HUES64 (cell line): ENCODE results near the gene EVI5L.

Experiments
- H3K27ac ChIP-seq: 2 replicates; pipeline ENCODE4 v1.7.0; 2013; ENCODE audit warnings: low read depth, low read length, inconsistent platforms
- H3K27me3 ChIP-seq: 2 replicates; pipeline ENCODE4 v1.6.1; 2013; ENCODE audit warnings: mild to moderate bottlenecking, low read length; ENCODE audit not compliant: insufficient read depth
- H3K36me3 ChIP-seq: 2 replicates; pipeline ENCODE4 v1.6.1; 2013; ENCODE audit warnings: mild to moderate bottlenecking, low read length; ENCODE audit not compliant: insufficient read depth
- H3K4me1 ChIP-seq: 2 replicates; pipeline ENCODE4 v1.6.1; 2013; ENCODE audit warnings: mild to moderate bottlenecking, low read length, moderate library complexity; ENCODE audit not compliant: insufficient read depth
- H3K4me3 ChIP-seq: 2 replicates; pipeline ENCODE4 v1.5.1; 2013; ENCODE audit warnings: mild to moderate bottlenecking, low read length, moderate library complexity
- H3K9ac ChIP-seq: 2 replicates; pipeline ENCODE4 v1.6.1; 2013; ENCODE audit warnings: mild to moderate bottlenecking, low read depth, low read length
- H3K9me3 ChIP-seq: 2 replicates; pipeline ENCODE4 v1.6.1; 2013; ENCODE audit warnings: low read depth, low read length; ENCODE audit not compliant: insufficient read depth
- WGBS: fragments of 150-250, 120-280 bp; methylation state at CpG from one replicate; pipeline ENCODE4 v1.1.7; 2013; ENCODE audit warnings: missing lambda C conversion rate; 5-methylcytosine and 5-hydroxymethylcytosine counted together

EVI5L gene

DNA sequence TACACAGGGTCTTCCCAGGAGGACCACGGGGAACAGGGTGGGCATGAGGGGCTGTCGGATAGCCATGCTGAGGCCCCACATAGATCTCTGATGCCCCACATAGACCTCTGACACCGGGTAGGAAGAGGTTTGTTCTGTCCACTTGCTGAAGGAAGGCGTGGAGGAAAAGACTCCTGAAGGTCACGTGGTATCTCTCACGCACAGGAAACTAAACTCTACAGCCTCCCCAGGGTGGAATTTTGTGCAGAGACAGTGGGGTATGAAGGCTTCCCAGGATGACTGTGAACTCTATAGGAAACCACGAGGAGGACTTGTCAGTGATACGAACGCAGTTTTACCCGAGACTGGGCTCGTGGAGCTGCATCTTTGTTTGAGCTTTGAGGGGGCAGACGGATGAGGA is 2.8 kb downstream of the EVI5L start:
- Histone ChIP-seq H3K4me1 (no peaks in the 10 kb centered on the region), H3K9me3 (no peaks in the 10 kb centered on the region), H3K27me3 (peaks cover 10% of the 10 kb centered on the region), H3K27ac (no peak overlapping the region), H3K4me3 (no peak overlapping the region), H3K36me3 (no peaks in the 10 kb centered on the region), H3K9ac (no peak overlapping the region)
- WGBS, result 87% methylated on average over 12 of the region's 12 CpGs

DNA sequence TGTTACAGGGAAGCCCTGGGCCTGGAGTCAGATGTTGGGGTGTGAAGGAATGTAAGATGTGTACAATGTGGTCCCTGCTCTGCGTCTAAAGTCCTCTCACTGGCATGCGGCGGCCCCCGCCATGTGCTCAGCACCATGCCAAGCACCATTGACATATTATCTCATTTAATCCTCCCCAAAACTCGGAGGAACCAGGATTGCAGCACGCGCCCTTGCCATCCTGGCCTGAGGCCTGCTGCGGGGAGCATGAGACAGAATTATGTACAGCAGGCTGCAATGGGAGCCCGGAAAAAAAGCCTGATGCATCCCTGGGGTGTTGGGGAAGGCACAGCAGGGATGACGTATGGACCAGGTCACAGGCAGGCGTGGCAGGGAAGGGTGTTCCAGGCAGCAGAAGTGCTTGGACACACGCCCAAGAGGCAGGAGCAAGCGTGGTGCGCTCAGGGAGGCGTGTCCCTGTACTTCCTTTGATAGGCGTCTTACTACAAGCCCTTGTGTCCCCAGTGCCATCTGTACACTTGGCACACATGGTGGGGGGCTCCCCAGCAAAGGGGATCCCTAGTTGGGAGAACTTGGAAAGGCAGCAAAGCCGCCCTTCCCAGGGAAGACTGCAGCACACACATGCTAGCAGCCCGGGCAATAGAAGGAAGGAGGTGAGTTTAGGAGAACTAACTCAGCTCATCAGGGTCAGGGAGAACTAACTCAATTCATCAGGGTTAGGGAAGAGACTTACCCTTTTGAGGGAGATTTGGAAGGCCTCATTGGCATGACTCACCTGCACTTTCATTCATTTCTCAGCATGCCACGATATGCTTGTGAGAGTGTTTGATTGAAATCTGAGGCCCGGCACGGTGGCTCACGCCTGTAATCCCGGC is 3.4 kb downstream of the EVI5L start:
- H3K4me3 ChIP-seq, result no peak overlapping the region
- H3K4me1 ChIP-seq, result no peaks in the 10 kb centered on the region
- H3K27ac ChIP-seq, result no peak overlapping the region
- no peaks in the 10 kb centered on the region for H3K36me3 ChIP-seq
- 89% methylated on average over 23 of the region's 23 CpGs for WGBS
- H3K9me3 ChIP-seq, result no peaks in the 10 kb centered on the region
- H3K9ac ChIP-seq, result no peak overlapping the region
- peaks cover 6% of the 10 kb centered on the region for H3K27me3 ChIP-seq

DNA sequence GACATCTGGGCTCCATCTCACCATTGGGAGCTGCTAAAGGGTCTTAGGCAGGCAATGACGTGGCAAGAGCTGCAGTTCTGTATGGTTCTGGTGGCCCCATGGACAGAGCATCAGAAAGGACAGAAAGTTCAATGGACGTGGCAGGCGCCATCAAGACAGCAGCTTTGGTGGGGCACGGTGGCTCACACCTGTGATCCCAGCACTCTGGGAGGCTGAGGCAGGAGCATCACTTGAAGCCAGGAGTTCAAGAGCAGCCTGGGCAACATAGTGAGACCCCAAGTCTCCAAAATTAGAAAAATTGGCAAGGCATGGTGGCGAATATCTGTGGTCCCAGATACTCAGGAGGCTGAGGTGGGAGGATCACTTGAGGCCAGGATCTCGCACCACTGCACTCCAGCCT is 9.5 kb downstream of the EVI5L start:
- WGBS, result 90% methylated on average over 6 of the region's 6 CpGs
- H3K27ac ChIP-seq, result no peak overlapping the region
- no peaks in the 10 kb centered on the region for H3K4me1 ChIP-seq
- no peak overlapping the region for H3K4me3 ChIP-seq
- 0 out of 2 replicates have a peak, but pooled peaks cover 4% of the 10 kb centered on the region for H3K9me3 ChIP-seq
- H3K9ac ChIP-seq, result no peak overlapping the region
- 0 out of 2 replicates have a peak, but pooled peaks cover 2% of the 10 kb centered on the region for H3K27me3 ChIP-seq
- no peaks in the 10 kb centered on the region for H3K36me3 ChIP-seq

DNA sequence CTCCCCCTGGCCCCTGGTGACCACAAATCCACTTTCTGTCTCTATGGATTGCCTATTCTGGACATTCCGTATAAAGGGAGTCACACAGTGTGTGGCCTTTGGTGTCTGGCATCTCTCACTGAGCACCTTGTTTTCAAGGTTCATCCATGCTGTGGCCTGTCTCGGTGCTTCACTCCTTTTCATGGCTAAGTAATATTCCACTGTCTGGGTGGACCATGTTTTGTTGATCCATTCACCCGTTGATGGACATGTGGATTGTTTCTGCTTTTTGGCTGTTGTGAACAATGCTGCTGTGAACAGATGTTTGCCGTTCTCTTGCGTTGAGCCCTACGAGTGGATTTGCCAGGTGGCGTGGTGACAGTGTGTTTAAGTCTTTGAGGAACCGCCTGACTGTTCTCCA is 10.6 kb downstream of the EVI5L start:
- Histone ChIP-seq H3K4me3 (no peak overlapping the region), H3K27me3 (0 out of 2 replicates have a peak, but pooled peaks cover 2% of the 10 kb centered on the region), H3K4me1 (no peaks in the 10 kb centered on the region), H3K27ac (no peak overlapping the region), H3K36me3 (no peaks in the 10 kb centered on the region), H3K9me3 (0 out of 2 replicates have a peak, but pooled peaks cover 4% of the 10 kb centered on the region), H3K9ac (no peak overlapping the region)
- WGBS, result 96% methylated on average over 8 of the region's 8 CpGs

DNA sequence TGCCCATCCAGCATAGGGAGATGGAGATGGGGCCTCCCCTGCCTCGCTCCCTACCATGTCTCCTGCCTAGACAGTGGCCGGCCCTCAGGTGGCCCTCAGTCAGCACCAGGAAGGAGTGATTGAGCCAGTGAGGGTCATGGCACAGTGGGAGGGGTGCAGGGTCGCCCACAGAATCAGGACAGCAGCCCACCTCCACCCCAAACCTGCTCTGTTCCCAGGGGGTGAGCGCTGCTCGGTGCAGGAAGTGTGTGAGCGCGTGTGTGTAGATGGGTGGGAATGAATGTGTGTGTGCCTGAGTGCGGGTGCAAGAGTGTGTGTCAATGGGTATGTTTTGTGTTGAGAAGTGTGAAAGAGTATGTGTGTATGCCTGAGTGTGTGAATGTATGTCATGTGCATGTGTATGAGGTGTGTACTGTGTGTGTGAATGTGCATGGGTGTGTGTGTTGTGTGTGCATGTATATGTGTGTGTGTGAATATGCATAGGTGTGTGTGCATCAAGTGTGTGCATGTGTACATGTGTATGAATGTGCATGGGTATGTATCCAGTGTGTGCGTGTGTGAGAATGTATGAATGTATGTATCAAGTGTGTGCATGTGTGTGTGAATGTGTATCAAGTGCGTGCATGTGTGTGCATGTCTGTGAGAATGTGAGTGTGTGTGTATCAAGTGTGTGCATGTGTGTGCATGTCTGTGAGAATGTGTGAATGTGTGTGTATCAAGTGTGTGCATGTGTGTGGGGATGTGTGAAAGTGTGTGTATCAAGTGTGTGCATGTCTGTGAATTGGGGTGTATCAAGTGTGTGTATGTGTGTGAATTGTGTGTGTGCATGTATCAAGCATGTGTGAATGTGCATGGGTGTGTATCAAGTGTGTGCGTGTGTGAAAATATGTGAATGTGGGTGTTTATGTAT is 12.0 kb downstream of the EVI5L start:
- H3K9me3 ChIP-seq, result 0 out of 2 replicates have a peak, but pooled peaks cover 4% of the 10 kb centered on the region
- H3K4me3 ChIP-seq, result no peak overlapping the region
- H3K27ac ChIP-seq, result no peak overlapping the region
- H3K36me3 ChIP-seq, result no peaks in the 10 kb centered on the region
- no peak overlapping the region for H3K9ac ChIP-seq
- no peaks in the 10 kb centered on the region for H3K4me1 ChIP-seq
- 0 out of 2 replicates have a peak, but pooled peaks cover 2% of the 10 kb centered on the region for H3K27me3 ChIP-seq
- 91% methylated on average over 11 of the region's 11 CpGs for WGBS

DNA sequence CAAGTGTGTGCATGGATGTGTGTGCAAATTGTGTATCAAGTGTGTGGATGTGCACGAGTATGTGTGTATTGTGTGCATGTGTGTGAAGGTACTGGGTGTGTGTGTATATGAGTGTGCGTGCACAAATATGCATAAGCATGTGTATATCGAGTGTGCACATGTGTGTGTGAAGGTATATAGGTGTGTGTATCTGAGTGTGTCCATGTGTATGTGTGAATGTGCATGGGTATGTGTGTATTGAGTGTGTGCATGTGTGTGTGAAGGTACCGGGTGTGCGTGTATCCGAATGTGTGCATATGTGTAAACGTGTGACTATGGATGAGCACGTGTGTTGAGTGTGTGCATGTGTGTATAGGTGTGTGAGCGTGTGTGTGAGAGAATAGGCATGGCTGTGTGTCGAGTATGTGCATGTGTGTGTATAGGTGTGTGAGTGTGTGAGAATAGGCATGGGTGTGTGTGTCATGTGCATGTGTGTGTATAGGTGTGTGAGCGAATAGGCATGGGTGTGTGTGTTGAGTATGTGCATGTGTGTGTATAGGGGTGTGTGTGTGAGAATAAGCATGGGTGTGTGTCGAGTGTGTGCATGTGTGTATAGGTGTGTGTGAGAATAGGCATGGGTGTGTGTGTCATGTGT is 12.8 kb downstream of the EVI5L start:
- H3K4me1 ChIP-seq, result no peaks in the 10 kb centered on the region
- H3K27me3 ChIP-seq, result 0 out of 2 replicates have a peak, but pooled peaks cover 2% of the 10 kb centered on the region
- H3K9me3 ChIP-seq, result 0 out of 2 replicates have a peak, but pooled peaks cover 4% of the 10 kb centered on the region
- no peak overlapping the region for H3K27ac ChIP-seq
- H3K9ac ChIP-seq, result no peak overlapping the region
- WGBS, result 92% methylated on average over 12 of the region's 12 CpGs
- no peak overlapping the region for H3K4me3 ChIP-seq
- H3K36me3 ChIP-seq, result no peaks in the 10 kb centered on the region

GRCh38 chr19:7843521-7843920 is 13.5 kb downstream of the EVI5L start:
- H3K36me3 ChIP-seq, result no peaks in the 10 kb centered on the region
- 90% methylated on average over 6 of the region's 6 CpGs for WGBS
- H3K27ac ChIP-seq, result no peak overlapping the region
- H3K4me3 ChIP-seq, result no peak overlapping the region
- no peak overlapping the region for H3K9ac ChIP-seq
- no peaks in the 10 kb centered on the region for H3K4me1 ChIP-seq
- H3K27me3 ChIP-seq, result 0 out of 2 replicates have a peak, but pooled peaks cover 2% of the 10 kb centered on the region
- 0 out of 2 replicates have a peak, but pooled peaks cover 4% of the 10 kb centered on the region for H3K9me3 ChIP-seq

- WGBS, result 81% methylated on average over 5 of the region's 5 CpGs
- Histone ChIP-seq H3K9me3 (0 out of 2 replicates have a peak, but pooled peaks cover 4% of the 10 kb centered on the region), H3K4me1 (no peaks in the 10 kb centered on the region), H3K36me3 (no peaks in the 10 kb centered on the region), H3K27ac (no peak overlapping the region), H3K9ac (no peak overlapping the region), H3K27me3 (no peaks in the 10 kb centered on the region), H3K4me3 (no peak overlapping the region)
Measured at GRCh38 chr19:7844405-7844804, 14.4 kb downstream of the EVI5L start.

- WGBS, result 84% methylated on average over 10 of the region's 10 CpGs
- no peak overlapping the region for H3K4me3 ChIP-seq
- H3K27ac ChIP-seq, result no peak overlapping the region
- H3K4me1 ChIP-seq, result no peaks in the 10 kb centered on the region
- H3K9me3 ChIP-seq, result 0 out of 2 replicates have a peak, but pooled peaks cover 4% of the 10 kb centered on the region
- no peaks in the 10 kb centered on the region for H3K27me3 ChIP-seq
- H3K36me3 ChIP-seq, result no peaks in the 10 kb centered on the region
- H3K9ac ChIP-seq, result no peak overlapping the region
Measured at GRCh38 chr19:7844951-7845350, 14.9 kb downstream of the EVI5L start.

DNA sequence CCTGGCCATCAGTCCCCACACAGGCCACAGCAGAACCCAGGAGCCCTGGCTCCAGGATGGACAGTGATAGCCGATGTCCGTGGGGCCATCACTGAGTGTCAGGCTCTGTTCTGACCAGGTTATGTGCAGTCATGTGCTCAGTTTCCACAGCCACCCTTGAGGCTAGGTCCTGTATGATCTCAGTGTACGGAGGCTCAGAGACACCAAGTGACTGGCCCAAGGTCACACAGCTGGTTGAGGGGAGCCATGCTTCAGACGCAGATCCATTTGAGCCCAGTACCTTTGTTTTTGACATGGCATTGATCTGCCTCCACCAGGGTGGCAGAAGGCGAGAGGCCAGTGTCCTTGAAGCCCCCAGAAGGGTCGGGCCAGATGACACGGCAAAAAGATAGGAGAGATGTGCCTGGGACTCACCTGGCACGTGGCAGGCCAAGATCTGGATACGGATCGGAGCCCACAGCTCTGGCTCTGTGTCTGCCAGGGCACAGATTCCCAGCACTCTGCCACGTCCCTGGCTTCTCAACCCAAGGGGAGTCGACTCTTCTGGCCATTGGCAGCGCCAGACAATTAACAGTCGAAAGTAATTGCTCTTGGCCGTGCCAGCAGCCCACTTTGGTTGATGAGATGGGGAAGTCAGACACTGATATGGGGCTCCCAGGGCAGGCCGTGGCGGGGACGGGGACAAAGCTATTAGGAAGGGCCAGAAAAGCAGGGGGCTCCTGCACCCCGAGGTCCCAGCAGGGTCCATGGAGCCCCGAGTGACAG is 15.6 kb downstream of the EVI5L start:
- Histone ChIP-seq H3K9ac (no peak overlapping the region), H3K4me3 (no peak overlapping the region), H3K27me3 (no peaks in the 10 kb centered on the region), H3K36me3 (no peaks in the 10 kb centered on the region), H3K4me1 (no peaks in the 10 kb centered on the region), H3K9me3 (0 out of 2 replicates have a peak, but pooled peaks cover 4% of the 10 kb centered on the region), H3K27ac (no peak overlapping the region)
- 89% methylated on average over 20 of the region's 20 CpGs for WGBS
